ENCODE results near the gene SIPA1L3. TPM values are rescaled to one million over a fixed set of nuclear protein-coding genes. Genes with fewer than 3 reads are reported as not detected.

Gene SIPA1L3
- total RNA-seq, 1 donor from 2014 or later, result 26.9 TPM

DNA sequence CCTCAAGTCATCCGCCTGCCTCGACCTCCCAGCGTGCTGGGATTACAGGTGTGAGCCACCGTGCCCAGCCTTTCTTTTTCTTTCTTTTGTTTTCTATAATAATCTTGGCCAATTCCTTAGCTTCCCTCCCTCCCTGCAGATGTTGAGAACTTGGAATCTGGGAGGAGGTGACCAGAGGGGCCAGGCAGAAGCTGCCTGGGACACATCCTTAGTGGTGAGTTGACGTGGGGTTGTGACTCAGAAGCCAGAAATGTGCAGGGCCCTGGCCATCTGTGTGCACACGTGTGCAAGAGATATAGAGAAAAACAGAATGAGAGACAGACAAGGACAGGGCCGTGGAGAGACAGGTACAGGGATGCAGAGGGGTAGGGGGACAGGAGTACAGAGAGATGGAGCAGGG lies 154.3 kb downstream of the SIPA1L3 start:
- Mint-ChIP-seq H3K4me3 (ENCODE audit: unreplicated experiment) (no peak overlapping the region), H3K36me3 (ENCODE audit: low read depth, unreplicated experiment) (peaks cover 2% of the 10 kb centered on the region), H3K9me3 (ENCODE audit: unreplicated experiment) (peaks cover 2% of the 10 kb centered on the region), H3K27me3 (ENCODE audit: low read depth, unreplicated experiment) (no peaks in the 10 kb centered on the region), H3K4me1 (ENCODE audit: low read depth, unreplicated experiment) (peaks cover 13% of the 10 kb centered on the region), H3K27ac (ENCODE audit: unreplicated experiment) (peak overlapping the region; percentile 30)
- Histone ChIP-seq H3K4me3 (ENCODE audit: insufficient read depth, low read depth, low read length) (no peak overlapping the region), H3K4me2 (ENCODE audit: low read length) (peak overlapping the region; percentile 62), H3K27me3 (ENCODE audit: insufficient read depth, low read length) (no peaks in the 10 kb centered on the region), H3K9me3 (ENCODE audit: insufficient read depth, low read depth, low read length) (no peaks in the 10 kb centered on the region), H3K27ac (ENCODE audit: low read depth, low read length) (peak overlapping the region; percentile 79), H3K9ac (ENCODE audit: low read length) (peak overlapping the region; percentile 61), H4K20me1 (ENCODE audit: insufficient read depth, low read length) (peaks cover 4% of the 10 kb centered on the region), H3K36me3 (ENCODE audit: insufficient read depth, low read length) (no peaks in the 10 kb centered on the region), H3K4me1 (ENCODE audit: insufficient read depth, low read length) (peaks cover 16% of the 10 kb centered on the region), H2AFZ (ENCODE audit: low read depth, low read length) (no peak overlapping the region), H3K79me2 (ENCODE audit: insufficient read depth, low read length) (peaks cover 14% of the 10 kb centered on the region)
- TF ChIP-seq EZH2 (IDR thresholded peaks at IDR 0.05; ENCODE audit: insufficient read depth, low read length), result no peak
- TF ChIP-seq, protein P1, sequence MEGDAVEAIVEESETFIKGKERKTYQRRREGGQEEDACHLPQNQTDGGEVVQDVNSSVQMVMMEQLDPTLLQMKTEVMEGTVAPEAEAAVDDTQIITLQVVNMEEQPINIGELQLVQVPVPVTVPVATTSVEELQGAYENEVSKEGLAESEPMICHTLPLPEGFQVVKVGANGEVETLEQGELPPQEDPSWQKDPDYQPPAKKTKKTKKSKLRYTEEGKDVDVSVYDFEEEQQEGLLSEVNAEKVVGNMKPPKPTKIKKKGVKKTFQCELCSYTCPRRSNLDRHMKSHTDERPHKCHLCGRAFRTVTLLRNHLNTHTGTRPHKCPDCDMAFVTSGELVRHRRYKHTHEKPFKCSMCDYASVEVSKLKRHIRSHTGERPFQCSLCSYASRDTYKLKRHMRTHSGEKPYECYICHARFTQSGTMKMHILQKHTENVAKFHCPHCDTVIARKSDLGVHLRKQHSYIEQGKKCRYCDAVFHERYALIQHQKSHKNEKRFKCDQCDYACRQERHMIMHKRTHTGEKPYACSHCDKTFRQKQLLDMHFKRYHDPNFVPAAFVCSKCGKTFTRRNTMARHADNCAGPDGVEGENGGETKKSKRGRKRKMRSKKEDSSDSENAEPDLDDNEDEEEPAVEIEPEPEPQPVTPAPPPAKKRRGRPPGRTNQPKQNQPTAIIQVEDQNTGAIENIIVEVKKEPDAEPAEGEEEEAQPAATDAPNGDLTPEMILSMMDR (IDR thresholded peaks at IDR 0.05; ENCODE audit: insufficient read depth, low read depth, low read length), result no peak
- no peak for FAIRE-seq
- peak; percentile 79 for DNase-seq (ENCODE audit: low read depth)

DNA sequence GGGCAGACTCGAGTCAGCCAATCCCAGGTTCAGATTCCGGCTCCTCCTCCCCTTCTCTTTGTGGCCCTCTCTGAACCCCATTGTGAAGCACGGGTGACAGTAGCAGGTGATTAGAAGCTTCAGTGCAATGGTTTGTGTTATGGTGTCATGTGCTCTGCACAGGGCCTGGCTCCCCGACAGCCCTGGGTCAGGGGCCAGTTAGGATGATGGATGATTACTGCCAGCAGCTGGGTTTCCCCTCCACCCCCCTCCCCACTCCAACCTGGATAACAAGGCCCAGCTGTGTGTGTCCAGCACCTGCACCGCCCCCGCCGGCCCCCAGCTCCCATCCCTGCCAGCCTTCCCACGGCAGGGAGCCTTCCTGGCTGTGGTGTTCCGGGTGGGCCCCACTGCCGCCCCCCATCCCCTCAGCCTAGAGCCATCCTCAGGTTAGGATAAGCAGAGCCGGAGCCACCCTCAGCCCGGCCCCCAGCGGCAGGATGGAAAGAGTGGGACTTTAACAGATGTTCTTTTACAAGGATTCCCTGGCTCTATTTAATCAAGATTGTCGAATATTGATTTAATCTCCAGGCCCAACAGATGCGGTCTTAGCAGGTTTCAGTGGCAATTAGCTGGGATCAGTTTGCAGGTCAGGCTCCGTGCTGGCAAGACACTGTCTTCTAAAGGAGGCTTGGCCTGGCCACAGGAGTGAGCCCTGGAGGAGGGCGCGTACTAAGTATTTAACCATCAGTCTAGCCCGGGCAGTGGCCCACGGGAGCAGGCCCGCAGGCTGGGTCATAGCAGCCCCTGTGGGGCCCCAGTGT lies 156.2 kb downstream of the SIPA1L3 start:
- Histone ChIP-seq H3K4me2 (ENCODE audit: low read length) (no peak overlapping the region), H3K79me2 (ENCODE audit: insufficient read depth, low read length) (peaks cover 14% of the 10 kb centered on the region), H4K20me1 (ENCODE audit: insufficient read depth, low read length) (no peaks in the 10 kb centered on the region), H3K9ac (ENCODE audit: low read length) (no peak overlapping the region), H3K36me3 (ENCODE audit: insufficient read depth, low read length) (no peaks in the 10 kb centered on the region), H3K27ac (ENCODE audit: low read depth, low read length) (no peak overlapping the region), H3K4me3 (ENCODE audit: insufficient read depth, low read depth, low read length) (no peak overlapping the region), H3K4me1 (ENCODE audit: insufficient read depth, low read length) (peaks cover 16% of the 10 kb centered on the region), H2AFZ (ENCODE audit: low read depth, low read length) (no peak overlapping the region), H3K27me3 (ENCODE audit: insufficient read depth, low read length) (no peaks in the 10 kb centered on the region), H3K9me3 (ENCODE audit: insufficient read depth, low read depth, low read length) (no peaks in the 10 kb centered on the region)
- Mint-ChIP-seq H3K36me3 (ENCODE audit: low read depth, unreplicated experiment) (peaks cover 2% of the 10 kb centered on the region), H3K4me1 (ENCODE audit: low read depth, unreplicated experiment) (peaks cover 13% of the 10 kb centered on the region), H3K27ac (ENCODE audit: unreplicated experiment) (no peak overlapping the region), H3K9me3 (ENCODE audit: unreplicated experiment) (no peaks in the 10 kb centered on the region), H3K27me3 (ENCODE audit: low read depth, unreplicated experiment) (no peaks in the 10 kb centered on the region), H3K4me3 (ENCODE audit: unreplicated experiment) (no peak overlapping the region)
- DNase-seq (ENCODE audit: low read depth) (peak; percentile 31), FAIRE-seq (no peak)
- TF ChIP-seq, protein P1 (IDR thresholded peaks at IDR 0.05; ENCODE audit: insufficient read depth, low read depth, low read length), result no peak
- no peak for TF ChIP-seq EZH2 (IDR thresholded peaks at IDR 0.05; ENCODE audit: insufficient read depth, low read length)

DNA sequence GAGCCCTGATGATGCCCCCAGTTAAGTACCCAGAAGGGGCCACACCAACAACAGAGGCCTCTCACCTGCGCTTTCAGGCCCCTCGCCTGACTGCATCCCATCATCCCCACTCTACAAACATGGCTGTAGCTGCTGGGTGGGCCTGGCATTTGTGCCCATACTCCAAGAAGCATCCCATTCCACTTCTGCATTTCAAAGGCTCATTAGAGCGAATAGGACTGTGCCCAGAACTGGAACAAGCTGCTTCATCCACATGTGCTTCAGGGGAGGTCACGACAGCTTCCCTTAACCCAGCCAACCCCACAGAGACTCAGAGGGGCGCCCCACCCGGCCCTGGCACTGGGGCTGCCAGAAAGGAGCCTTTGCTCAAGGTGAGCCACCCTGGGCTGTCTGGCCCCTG lies 156.9 kb downstream of the SIPA1L3 start:
- Mint-ChIP-seq H3K27me3 (ENCODE audit: low read depth, unreplicated experiment) (no peaks in the 10 kb centered on the region), H3K4me1 (ENCODE audit: low read depth, unreplicated experiment) (peaks cover 13% of the 10 kb centered on the region), H3K36me3 (ENCODE audit: low read depth, unreplicated experiment) (peaks cover 4% of the 10 kb centered on the region), H3K27ac (ENCODE audit: unreplicated experiment) (no peak overlapping the region), H3K9me3 (ENCODE audit: unreplicated experiment) (no peaks in the 10 kb centered on the region), H3K4me3 (ENCODE audit: unreplicated experiment) (no peak overlapping the region)
- no peak overlapping the region for H3K27ac ChIP-seq (ENCODE audit: low read depth, low read length)
- H4K20me1 ChIP-seq (ENCODE audit: insufficient read depth, low read length), result no peaks in the 10 kb centered on the region
- no peak overlapping the region for H2AFZ ChIP-seq (ENCODE audit: low read depth, low read length)
- FAIRE-seq, result no peak
- peaks cover 16% of the 10 kb centered on the region for H3K4me1 ChIP-seq (ENCODE audit: insufficient read depth, low read length)
- H3K9me3 ChIP-seq (ENCODE audit: insufficient read depth, low read depth, low read length), result no peaks in the 10 kb centered on the region
- no peak for TF ChIP-seq EZH2 (IDR thresholded peaks at IDR 0.05; ENCODE audit: insufficient read depth, low read length)
- TF ChIP-seq, protein P1 (IDR thresholded peaks at IDR 0.05; ENCODE audit: insufficient read depth, low read depth, low read length), result no peak
- no peaks in the 10 kb centered on the region for H3K36me3 ChIP-seq (ENCODE audit: insufficient read depth, low read length)
- no peak overlapping the region for H3K9ac ChIP-seq (ENCODE audit: low read length)
- H3K4me3 ChIP-seq (ENCODE audit: insufficient read depth, low read depth, low read length), result no peak overlapping the region
- H3K27me3 ChIP-seq (ENCODE audit: insufficient read depth, low read length), result no peaks in the 10 kb centered on the region
- H3K4me2 ChIP-seq (ENCODE audit: low read length), result no peak overlapping the region
- DNase-seq (ENCODE audit: low read depth), result no peak
- peaks cover 16% of the 10 kb centered on the region for H3K79me2 ChIP-seq (ENCODE audit: insufficient read depth, low read length)
